Eye (tissue), 1 donor: ENCODE data around the gene DDN.
A peak's percentile ranks its signal among the peaks of the same experiment; 100 is the strongest.

Experiments
- DNase-seq: peaks from one replicate; pipeline ENCODE4 v3.0.0-alpha.2; 2015

DDN gene

DNA sequence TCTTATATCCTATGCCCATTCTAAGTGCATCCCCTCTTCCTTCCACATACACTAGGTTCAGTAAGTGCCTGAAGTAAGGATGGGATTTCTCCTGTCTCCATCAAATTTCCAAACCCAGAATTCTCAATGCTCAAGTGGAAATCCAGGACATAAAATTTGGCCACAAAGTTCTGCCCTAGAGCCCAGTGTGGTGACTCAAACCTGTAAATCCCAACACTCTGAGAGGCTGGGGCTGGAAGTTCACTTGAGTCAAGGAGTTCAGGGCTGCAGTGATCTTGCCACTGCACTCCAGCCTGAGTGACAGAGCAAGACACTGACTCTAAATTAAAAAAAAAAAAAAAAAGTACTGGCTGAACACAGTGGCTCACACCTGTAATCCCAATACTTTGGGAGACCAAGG is 37.4 kb downstream of the DDN start:
- DNase-seq = no peak

DNA sequence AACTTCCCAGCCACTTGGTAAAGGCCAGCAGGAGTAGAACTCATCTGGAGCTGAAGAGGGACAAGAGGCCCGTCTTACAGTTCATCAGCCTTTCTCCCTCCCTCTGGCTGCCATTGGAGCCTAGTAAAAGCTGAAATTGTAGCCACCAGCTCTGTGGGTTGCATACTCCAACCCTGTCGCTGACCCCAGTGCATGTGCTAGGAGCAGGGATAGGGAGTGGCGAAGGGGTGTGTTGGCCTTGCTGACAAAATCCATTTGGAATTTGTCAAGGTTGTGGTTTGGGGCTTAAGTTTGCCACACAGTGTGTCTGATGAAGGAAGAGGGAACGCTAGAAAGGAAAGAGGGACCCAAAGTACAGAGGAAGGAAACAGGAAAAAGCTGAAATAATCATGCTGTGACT is 37.8 kb downstream of the DDN start:
- no peak for DNase-seq

DNA sequence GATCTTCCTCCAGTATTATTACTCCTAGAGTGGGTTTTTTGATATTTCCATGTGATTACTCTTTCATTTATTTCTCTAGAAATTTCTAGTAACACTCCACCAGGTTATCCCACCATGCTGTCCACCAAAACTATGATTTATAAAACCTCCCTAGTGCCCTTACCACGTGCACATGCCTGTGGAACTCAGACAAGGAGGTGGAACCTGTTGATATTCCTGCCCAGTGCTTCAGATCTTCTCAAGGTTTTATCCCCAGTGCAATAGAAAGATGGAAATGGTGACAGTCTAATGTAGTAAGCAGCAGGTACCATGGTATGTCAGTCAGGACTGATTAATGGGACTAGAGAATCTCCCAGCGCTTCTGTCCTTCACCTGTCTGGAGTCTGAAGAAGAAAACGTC is 38.3 kb downstream of the DDN start:
- DNase-seq = no peak

DNA sequence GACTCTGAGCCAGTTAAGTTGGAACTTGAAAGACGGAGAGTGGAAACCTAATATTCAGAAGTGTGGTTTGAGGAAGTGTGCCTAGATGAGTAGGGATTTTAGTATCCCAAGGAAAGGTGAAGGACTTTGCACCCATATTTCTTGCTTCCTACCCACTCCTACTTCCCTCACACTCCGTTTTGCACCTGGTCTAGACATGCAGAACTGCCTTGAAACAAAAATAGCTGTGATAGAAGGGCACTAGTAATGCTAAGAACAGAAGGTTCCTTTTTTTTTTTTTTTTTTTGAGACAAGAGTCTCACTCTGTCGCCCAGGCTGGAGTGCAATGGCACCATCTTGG is 41.2 kb downstream of the DDN start:
- DNase-seq = no peak

DNA sequence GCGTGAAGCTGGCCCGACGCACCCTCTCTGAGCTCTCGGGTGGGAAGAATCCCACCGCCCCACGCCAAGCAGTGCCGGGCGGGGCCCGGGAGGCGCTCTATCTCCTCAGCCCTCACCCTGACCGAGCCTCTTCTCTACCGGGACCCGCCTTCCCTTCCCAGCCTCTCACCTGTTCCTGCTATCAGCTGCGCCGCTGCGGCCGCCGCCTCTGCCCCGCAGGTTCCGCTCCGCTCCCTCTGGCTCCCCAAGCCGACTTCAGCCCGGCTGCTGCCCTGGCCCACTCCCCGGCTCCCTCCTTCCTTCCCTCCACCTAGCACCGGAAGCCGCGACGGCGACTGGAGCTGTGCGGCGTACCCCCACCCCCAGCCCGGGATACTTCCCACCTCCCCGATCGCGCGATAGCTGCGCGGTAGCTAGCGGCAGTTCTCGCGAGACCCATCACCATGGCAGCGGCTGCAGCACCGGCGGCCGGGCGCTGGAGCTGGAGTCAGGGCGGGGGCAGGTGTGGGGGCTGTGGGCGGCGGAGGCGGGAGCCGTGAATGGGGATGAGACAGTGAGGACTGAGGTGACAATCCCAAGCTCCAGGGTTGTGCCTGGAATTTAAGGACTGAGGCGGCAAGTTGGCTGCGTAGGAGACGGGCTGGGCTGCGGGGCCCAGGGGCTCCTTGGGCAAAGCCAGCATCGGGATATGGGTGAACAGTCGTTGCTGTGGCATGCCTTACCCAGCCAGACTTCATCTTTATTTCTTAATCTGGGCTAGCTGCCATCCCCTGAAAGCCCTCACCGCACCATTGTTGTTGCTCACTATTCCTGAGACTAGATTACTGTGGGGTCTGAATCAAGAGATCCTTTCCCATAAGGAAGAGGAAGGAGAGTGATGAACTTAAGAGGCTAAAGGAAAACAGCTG is 41.8 kb downstream of the DDN start, which contains the start of gene ARF3:
Gene ARF3, minus strand, starts transcription at position 347 of the 908 bp plus-strand sequence. CDS start 16,392 bp downstream, outside the sequence.
- DNase-seq = peak; percentile 98

DNA sequence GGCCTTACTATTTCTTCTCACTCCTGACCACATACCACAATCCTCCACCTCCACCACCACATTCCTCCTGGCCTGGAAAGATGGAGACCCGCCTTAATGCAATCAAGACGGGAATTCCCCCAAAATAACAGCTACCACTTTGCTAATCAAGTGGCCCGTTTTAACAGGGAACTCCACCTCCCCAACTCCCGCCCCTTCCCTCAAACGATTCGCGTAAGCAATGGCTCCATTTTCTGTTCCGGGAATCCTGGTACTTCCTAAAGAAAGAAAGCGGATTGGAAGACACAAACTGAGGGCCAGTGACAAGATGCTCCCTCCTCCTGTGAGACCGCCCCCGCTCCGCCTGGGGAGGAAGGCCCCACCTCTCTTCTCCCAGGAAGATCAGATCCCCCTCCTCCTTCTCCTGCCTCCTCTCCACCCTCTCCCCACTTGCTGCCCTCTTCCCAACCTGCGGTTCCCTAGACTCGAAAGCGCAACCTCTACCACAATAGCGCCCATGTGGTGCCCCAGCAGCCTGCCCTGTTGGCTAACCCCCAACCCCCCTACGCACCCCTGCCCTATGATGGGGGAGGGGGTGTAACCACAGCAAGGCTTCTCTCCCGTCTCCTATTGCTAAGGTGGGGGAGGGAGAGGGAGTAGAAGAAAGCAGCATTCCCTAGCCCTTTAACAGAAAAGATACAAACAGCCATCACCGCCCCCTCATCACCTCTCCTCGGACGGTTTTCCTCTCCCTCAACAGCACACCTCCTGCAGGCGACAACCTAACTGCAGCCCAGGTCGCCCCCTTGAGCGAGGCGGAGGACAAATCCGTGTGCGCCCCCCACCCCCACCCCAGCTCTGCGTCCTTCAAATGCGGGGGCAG is 42.7 kb downstream of the DDN start:
- DNase-seq = peak; percentile 94

- DNase-seq = no peak
Observed at GRCh38 chr12:48954841-48955501, 44.2 kb downstream of the DDN start.

DNA sequence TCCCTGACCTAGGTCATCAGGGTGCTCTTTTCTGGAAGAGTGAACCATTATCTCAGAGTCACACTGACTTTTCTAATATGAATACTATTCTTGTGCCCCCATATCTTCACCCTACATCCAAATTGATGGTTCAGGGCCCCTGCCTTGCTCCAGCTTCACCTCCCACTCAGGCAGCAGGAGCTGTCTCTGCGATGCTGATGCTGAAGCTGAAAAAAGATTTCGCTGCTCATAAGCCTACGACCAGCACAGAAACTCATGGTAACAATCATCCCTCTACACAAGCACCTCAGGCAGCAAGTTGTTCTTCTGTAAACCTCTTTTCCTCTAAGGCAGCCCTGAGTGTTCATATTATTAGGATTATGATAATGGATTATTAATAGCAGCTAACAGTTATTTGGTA is 45.1 kb downstream of the DDN start:
- no peak for DNase-seq

DNA sequence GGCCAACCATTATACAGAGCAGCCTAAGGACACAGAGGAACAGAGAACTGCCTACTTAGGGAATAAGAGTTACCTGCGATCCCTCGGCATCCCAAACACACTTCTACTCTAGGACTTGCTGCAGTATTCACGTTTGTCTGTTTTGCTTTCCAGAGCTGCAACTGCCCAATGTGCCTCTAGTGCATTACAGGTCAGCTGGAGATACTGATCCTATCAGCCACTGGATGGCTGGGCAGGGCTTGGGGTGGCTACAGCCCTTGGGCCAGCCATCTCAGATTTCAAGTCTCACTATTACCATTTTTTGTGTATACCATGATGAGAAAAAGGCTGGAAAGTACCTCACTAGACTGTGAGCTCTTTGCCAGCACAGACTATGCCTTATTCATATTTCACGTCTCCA is 46.5 kb downstream of the DDN start:
- DNase-seq = no peak

GRCh38 chr12:48947727-48948126 is 51.4 kb downstream of the DDN start:
- DNase-seq = no peak

- DNase-seq = no peak
Observed at GRCh38 chr12:48946943-48947342, 52.2 kb downstream of the DDN start.

DNA sequence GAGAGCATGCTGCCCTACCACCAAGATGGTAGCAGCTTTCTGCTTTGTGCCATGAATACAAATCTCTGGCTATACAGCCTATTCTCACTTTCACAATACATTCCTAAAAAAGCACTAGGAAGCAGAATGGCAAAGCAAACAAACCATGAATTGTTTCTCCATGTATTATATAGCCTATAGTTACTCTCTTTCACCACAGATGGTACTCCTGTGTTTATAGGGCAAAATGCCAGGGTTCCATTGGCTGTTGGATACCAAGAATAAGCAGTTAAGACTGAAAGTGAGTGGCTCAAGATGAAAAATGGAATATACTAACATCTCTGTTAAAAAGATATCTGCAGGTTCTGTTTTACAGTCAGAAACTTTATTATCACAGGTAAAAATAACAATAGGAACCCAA is 53.0 kb downstream of the DDN start:
- no peak for DNase-seq
